ENCODE measurements around the gene ATXN10. TPM values are rescaled to one million over a fixed set of nuclear protein-coding genes. Genes with fewer than 3 reads are reported as not detected.

The ATXN10 gene
- total and polyA plus RNA-seq, 2 experiments from 2014 or later = 109 to 216 TPM

DNA sequence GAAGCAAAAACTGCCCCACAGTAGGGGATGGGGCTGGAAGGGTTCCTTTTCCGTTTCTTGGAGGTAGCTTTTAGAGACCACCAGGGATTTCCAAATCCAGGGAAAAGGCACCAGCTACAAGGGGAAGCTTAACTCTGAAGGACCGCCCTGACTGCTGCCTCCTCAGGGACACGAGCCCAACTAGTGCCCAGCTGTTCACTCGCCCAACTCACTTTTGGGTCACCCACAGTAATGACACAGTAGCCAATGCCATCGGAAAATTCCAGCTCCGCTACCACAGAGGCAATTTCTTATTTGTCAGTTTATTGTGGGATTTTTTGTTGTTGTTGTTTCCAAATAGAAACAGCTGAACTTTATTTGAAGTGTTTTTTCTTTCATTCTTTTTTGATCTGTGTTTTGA is 141.3 kb downstream of the ATXN10 start:
- Histone ChIP-seq H3F3A (ENCODE audit: insufficient read depth) (no peaks in the 10 kb centered on the region), H2AFZ (no peak overlapping the region), H3K9ac (no peak overlapping the region), H4K20me1 (ENCODE audit: insufficient read depth) (no peaks in the 10 kb centered on the region), H3K27ac (no peak overlapping the region), H3K36me3 (ENCODE audit: low read depth) (peaks cover 38% of the 10 kb centered on the region; the same call in 1 of the 2 replicates), H3K4me1 (ENCODE audit: insufficient read depth) (peaks cover 7% of the 10 kb centered on the region; the same call in 1 of the 2 replicates), H3K27me3 (replicated peaks; ENCODE audit: insufficient read depth) (no peaks in the 10 kb centered on the region), H3K4me2 (ENCODE audit: unreplicated experiment) (no peak overlapping the region), H3K9me3 (ENCODE audit: low read depth) (no peaks in the 10 kb centered on the region), H3K4me3 (no peak overlapping the region), H3K9me2 (ENCODE audit: insufficient read depth) (no peaks in the 10 kb centered on the region), H3K79me2 (ENCODE audit: insufficient read depth) (peaks cover 40% of the 10 kb centered on the region)
- no peak for DNase-seq
- 94 to 98% methylated on average over 6 of the region's 6 CpGs for WGBS, 2 experiments (ENCODE audit: low coverage in 1 of 2, low lambda C conversion rate in 2 of 2, missing lambda C conversion rate in 2 of 2)
- TF ChIP-seq EZH2phosphoT487 (IDR thresholded peaks at IDR 0.05; ENCODE audit: insufficient read depth, low read depth) (no peak), EZH2 (IDR thresholded peaks at IDR 0.05; ENCODE audit: insufficient read depth, poor library complexity, severe bottlenecking) (no peak)
- in situ Hi-C loops (cut with MboI) = no loop called here

DNA sequence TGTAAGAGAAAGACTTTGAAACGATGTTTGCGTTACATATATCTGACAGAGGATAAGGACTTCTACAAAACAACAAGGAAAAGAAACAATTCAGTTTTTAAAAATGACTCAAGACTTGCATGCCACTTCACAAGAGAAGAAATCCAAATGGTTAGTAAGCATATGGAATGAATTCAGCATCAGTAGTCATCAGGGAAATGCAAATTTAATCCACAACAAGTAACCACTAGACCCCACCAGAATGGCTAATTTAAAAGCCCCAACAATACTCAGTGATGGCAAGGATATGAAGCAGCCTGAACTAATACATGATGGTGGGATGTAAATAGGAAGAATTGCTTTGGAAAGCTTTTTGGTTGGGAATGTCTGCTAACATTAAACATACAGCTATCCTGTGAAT is 142.6 kb downstream of the ATXN10 start:
- H3K4me2 ChIP-seq (ENCODE audit: unreplicated experiment) = no peak overlapping the region
- H3K9me2 ChIP-seq (ENCODE audit: insufficient read depth) = no peaks in the 10 kb centered on the region
- peaks cover 7% of the 10 kb centered on the region; the same call in 1 of the 2 replicates for H3K4me1 ChIP-seq (ENCODE audit: insufficient read depth)
- no peaks in the 10 kb centered on the region for H4K20me1 ChIP-seq (ENCODE audit: insufficient read depth)
- no peak overlapping the region for H3K27ac ChIP-seq
- H3K36me3 ChIP-seq (ENCODE audit: low read depth) = peaks cover 27% of the 10 kb centered on the region; the same call in 1 of the 2 replicates
- peak; percentile 38 for DNase-seq
- 85 to 96% methylated on average over 2 of the region's 2 CpGs for WGBS, 2 experiments (ENCODE audit: low coverage in 1 of 2, low lambda C conversion rate in 2 of 2, missing lambda C conversion rate in 2 of 2)
- TF ChIP-seq EZH2 (IDR thresholded peaks at IDR 0.05; ENCODE audit: insufficient read depth, poor library complexity, severe bottlenecking) (no peak), EZH2phosphoT487 (IDR thresholded peaks at IDR 0.05; ENCODE audit: insufficient read depth, low read depth) (no peak)
- H2AFZ ChIP-seq = no peak overlapping the region
- H3F3A ChIP-seq (ENCODE audit: insufficient read depth) = no peaks in the 10 kb centered on the region
- H3K9me3 ChIP-seq (ENCODE audit: low read depth) = no peaks in the 10 kb centered on the region
- in situ Hi-C loops (cut with MboI) = no loop called here
- no peaks in the 10 kb centered on the region for H3K27me3 ChIP-seq (replicated peaks; ENCODE audit: insufficient read depth)
- H3K4me3 ChIP-seq = no peak overlapping the region
- peaks cover 40% of the 10 kb centered on the region for H3K79me2 ChIP-seq (ENCODE audit: insufficient read depth)
- H3K9ac ChIP-seq = no peak overlapping the region

DNA sequence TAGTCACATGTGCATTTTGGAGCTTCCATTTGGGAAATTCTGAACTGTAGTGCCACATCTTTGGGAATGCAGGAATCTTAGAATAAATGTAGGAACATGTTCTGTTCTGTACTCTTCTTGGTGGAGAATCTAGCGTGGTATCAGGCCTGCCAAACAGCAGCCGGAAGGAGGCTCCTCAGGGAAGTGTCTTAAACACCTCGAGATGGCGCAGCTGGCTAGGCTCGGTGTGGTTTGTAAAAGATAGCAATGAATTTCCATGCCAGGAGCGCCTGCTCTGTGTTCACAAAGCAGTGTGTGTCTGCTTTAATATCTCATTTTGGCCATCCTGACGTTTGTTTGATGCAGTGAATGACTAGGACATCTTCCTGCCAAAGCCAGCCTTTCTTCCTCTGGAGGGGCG is 145.1 kb downstream of the ATXN10 start:
- WGBS, 2 experiments (ENCODE audit: low coverage in 1 of 2, low lambda C conversion rate in 2 of 2, missing lambda C conversion rate in 2 of 2) = 84 to 88% methylated on average over 8 of the region's 8 CpGs
- Histone ChIP-seq H3K9me2 (ENCODE audit: insufficient read depth) (no peaks in the 10 kb centered on the region), H3K4me3 (no peak overlapping the region), H3K27me3 (replicated peaks; ENCODE audit: insufficient read depth) (no peaks in the 10 kb centered on the region), H3K36me3 (ENCODE audit: low read depth) (peaks cover 11% of the 10 kb centered on the region; the same call in 1 of the 2 replicates), H3K4me2 (ENCODE audit: unreplicated experiment) (no peak overlapping the region), H3K9ac (no peak overlapping the region), H3K4me1 (ENCODE audit: insufficient read depth) (peaks cover 7% of the 10 kb centered on the region; the same call in 1 of the 2 replicates), H2AFZ (no peak overlapping the region), H3K79me2 (ENCODE audit: insufficient read depth) (peaks cover 15% of the 10 kb centered on the region), H3K9me3 (ENCODE audit: low read depth) (no peaks in the 10 kb centered on the region), H3K27ac (no peak overlapping the region), H4K20me1 (ENCODE audit: insufficient read depth) (no peaks in the 10 kb centered on the region), H3F3A (ENCODE audit: insufficient read depth) (no peaks in the 10 kb centered on the region)
- in situ Hi-C loops (cut with MboI) = no loop called here
- DNase-seq = no peak
- TF ChIP-seq EZH2 (IDR thresholded peaks at IDR 0.05; ENCODE audit: insufficient read depth, poor library complexity, severe bottlenecking) (no peak), EZH2phosphoT487 (IDR thresholded peaks at IDR 0.05; ENCODE audit: insufficient read depth, low read depth) (no peak)

DNA sequence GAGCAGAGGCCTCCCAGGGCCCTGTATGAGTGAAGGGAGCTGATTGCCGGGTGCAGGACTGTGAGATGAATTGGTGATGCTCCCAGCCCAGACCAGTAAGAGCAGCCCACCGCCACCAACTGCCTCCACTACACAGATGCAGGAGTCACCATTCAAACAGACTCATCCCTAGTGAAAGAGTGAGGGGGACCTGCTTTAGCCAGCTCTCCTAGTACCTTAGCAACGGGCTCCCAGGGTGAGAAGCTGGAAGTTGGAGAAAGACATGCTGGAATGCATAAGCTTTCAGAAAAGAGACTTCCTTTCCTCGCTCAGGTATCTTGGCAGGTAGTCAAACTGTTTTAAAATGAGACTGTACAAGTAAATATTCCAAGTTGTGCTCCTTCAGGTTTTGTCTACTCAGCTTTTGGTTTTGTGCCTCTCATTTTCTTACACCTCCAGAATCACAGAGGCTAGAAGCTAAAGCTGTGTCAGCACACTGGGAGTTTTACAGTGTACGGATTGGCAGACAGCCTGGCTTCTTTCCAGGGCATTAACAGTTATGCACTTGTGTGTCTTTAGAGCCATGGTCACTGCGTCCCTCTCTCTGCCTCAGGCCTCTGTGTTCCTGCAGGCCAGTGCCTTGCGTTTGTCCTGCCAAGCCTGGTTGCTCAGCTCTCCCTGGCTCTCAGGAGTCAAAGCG is 146.2 kb downstream of the ATXN10 start:
- whole genome bisulfite sequencing, 2 experiments (ENCODE audit: low coverage in 1 of 2, low lambda C conversion rate in 2 of 2, missing lambda C conversion rate in 2 of 2) = 81 to 88% methylated on average over 8 of the region's 8 CpGs
- Histone ChIP-seq H3K4me2 (ENCODE audit: unreplicated experiment) (no peak overlapping the region), H3F3A (ENCODE audit: insufficient read depth) (no peaks in the 10 kb centered on the region), H3K4me3 (no peak overlapping the region), H3K27ac (no peak overlapping the region), H3K9me2 (ENCODE audit: insufficient read depth) (no peaks in the 10 kb centered on the region), H3K4me1 (ENCODE audit: insufficient read depth) (peaks cover 7% of the 10 kb centered on the region; the same call in 1 of the 2 replicates), H3K27me3 (replicated peaks; ENCODE audit: insufficient read depth) (no peaks in the 10 kb centered on the region), H3K9me3 (ENCODE audit: low read depth) (no peaks in the 10 kb centered on the region), H3K36me3 (ENCODE audit: low read depth) (0 out of 2 replicates have a peak, but pooled peaks cover 7% of the 10 kb centered on the region), H3K9ac (no peak overlapping the region), H4K20me1 (ENCODE audit: insufficient read depth) (no peaks in the 10 kb centered on the region), H3K79me2 (ENCODE audit: insufficient read depth) (peaks cover 14% of the 10 kb centered on the region), H2AFZ (no peak overlapping the region)
- DNase-seq = no peak
- TF ChIP-seq EZH2 (IDR thresholded peaks at IDR 0.05; ENCODE audit: insufficient read depth, poor library complexity, severe bottlenecking) = no peak
- TF ChIP-seq EZH2phosphoT487 (IDR thresholded peaks at IDR 0.05; ENCODE audit: insufficient read depth, low read depth) = no peak
- in situ Hi-C loops (cut with MboI) = no loop called here
